Dermis microvascular lymphatic vessel endothelial cell (primary cell): ENCODE results near the gene MACROD1. TPM values are rescaled to one million over a fixed set of nuclear protein-coding genes. Genes with fewer than 3 reads are reported as not detected.

Source experiments
- DNase-seq, 2 donors: peaks; one replicate each; pipeline versions ENCODE4 v3.0.0 to v3.0.0-alpha.2; 2010; ENCODE audit warnings: low read depth in 2 of 2
- total RNA-seq: library from RNA; depleted of rRNA; stranded (reverse); fragments of >200 nt; gene quantifications from 2 replicates; pipeline ENCODE4 v1.2.1, GENCODE V29; 2014

MACROD1 gene
- total RNA-seq, 1 donor from 2014 or later: 23.1 TPM

- no peak for DNase-seq
Measured at GRCh38 chr11:64131683-64132190, 34.2 kb downstream of the MACROD1 start.

GRCh38 chr11:64130618-64131017 is 35.3 kb downstream of the MACROD1 start:
- no peak for DNase-seq

- no peak for DNase-seq
Measured at GRCh38 chr11:64129403-64129802, 36.5 kb downstream of the MACROD1 start.

- DNase-seq: no peak
Measured at GRCh38 chr11:64128255-64129006, 37.5 kb downstream of the MACROD1 start.

GRCh38 chr11:64127267-64128072 is 38.4 kb downstream of the MACROD1 start:
- DNase-seq: no peak

GRCh38 chr11:64126796-64127195 is 39.1 kb downstream of the MACROD1 start:
- no peak for DNase-seq

GRCh38 chr11:64126371-64126770 is 39.5 kb downstream of the MACROD1 start:
- DNase-seq: no peak

- DNase-seq: no peak
Measured at GRCh38 chr11:64125676-64126075, 40.2 kb downstream of the MACROD1 start.

GRCh38 chr11:64124147-64124546 is 41.8 kb downstream of the MACROD1 start:
- no peak for DNase-seq

GRCh38 chr11:64123679-64124078 is 42.2 kb downstream of the MACROD1 start:
- no peak for DNase-seq

- DNase-seq: no peak
Measured at GRCh38 chr11:64122411-64123410, 43.2 kb downstream of the MACROD1 start.

- DNase-seq: no peak
Measured at GRCh38 chr11:64121663-64122410, 44.1 kb downstream of the MACROD1 start.

- DNase-seq: no peak
Measured at GRCh38 chr11:64120951-64121569, 44.9 kb downstream of the MACROD1 start.

GRCh38 chr11:64119700-64120099 is 46.2 kb downstream of the MACROD1 start:
- no peak for DNase-seq

GRCh38 chr11:64118876-64119665 is 46.8 kb downstream of the MACROD1 start:
- no peak for DNase-seq

GRCh38 chr11:64117763-64118459 is 48.0 kb downstream of the MACROD1 start:
- DNase-seq: no peak

GRCh38 chr11:64115531-64116522 is 50.1 kb downstream of the MACROD1 start:
- no peak for DNase-seq
